B cell (primary cell): ENCODE data around the gene NDST1.

ENCODE experiments used
- EZH2 ChIP-seq: IDR thresholded peaks from 2 replicates; pipeline ENCODE4 v1.6.1; 2012; ENCODE audit warnings: borderline replicate concordance, low read depth, mild to moderate bottlenecking, moderate library complexity, low read length; ENCODE audit not compliant: insufficient read depth, poor library complexity, severe bottlenecking
- TF ChIP-seq, protein P1 (sequence below): fragments of 200-600 bp; IDR thresholded peaks from one replicate; pipeline ENCODE4 v1.8.0; 2022; ENCODE audit warnings: antibody characterized with exemption, mild to moderate bottlenecking

DNA sequence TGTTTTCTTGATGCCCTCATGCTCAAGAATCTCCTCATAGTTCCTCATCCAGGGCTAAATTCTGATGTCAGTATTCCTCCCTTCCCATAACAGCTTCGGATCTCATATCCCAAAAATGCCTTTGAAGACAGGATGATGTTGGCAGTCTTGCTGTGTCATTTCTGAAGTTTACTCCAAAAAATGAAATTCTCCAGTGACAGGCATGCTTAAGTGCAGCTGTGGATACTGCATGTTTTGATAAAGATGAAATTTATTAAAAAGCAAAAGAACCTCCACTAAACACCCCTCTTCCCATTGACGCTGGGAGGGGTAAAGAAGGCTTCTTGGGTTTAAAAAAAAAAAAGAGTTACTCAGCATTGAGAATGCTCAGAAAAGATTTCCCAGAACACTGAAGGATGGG lies 43.1 kb downstream of the NDST1 start:
- TF ChIP-seq, protein P1, sequence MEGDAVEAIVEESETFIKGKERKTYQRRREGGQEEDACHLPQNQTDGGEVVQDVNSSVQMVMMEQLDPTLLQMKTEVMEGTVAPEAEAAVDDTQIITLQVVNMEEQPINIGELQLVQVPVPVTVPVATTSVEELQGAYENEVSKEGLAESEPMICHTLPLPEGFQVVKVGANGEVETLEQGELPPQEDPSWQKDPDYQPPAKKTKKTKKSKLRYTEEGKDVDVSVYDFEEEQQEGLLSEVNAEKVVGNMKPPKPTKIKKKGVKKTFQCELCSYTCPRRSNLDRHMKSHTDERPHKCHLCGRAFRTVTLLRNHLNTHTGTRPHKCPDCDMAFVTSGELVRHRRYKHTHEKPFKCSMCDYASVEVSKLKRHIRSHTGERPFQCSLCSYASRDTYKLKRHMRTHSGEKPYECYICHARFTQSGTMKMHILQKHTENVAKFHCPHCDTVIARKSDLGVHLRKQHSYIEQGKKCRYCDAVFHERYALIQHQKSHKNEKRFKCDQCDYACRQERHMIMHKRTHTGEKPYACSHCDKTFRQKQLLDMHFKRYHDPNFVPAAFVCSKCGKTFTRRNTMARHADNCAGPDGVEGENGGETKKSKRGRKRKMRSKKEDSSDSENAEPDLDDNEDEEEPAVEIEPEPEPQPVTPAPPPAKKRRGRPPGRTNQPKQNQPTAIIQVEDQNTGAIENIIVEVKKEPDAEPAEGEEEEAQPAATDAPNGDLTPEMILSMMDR, result no peak
- no peak for TF ChIP-seq EZH2
